ENCODE results near the gene TC2N.

DNA sequence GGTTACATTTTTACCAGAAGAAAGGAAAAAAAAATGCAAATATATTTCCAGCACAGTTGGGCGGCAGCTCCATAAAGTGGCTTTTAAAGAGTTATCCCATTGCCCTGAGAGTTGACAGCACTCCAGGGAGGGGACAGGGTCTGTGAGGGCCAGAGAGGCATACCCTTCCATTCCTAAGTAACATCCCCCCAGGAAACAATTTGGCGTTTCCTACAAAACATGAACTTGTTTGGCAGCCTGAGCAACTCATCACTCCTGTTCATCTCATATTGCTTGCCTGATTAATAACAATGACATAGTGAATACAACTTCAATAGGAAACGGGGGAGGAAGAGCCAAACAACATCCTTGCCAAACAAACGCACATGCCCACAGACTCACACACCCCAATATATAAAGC is 23.3 kb downstream of the TC2N start:
- TF ChIP-seq, protein P1, sequence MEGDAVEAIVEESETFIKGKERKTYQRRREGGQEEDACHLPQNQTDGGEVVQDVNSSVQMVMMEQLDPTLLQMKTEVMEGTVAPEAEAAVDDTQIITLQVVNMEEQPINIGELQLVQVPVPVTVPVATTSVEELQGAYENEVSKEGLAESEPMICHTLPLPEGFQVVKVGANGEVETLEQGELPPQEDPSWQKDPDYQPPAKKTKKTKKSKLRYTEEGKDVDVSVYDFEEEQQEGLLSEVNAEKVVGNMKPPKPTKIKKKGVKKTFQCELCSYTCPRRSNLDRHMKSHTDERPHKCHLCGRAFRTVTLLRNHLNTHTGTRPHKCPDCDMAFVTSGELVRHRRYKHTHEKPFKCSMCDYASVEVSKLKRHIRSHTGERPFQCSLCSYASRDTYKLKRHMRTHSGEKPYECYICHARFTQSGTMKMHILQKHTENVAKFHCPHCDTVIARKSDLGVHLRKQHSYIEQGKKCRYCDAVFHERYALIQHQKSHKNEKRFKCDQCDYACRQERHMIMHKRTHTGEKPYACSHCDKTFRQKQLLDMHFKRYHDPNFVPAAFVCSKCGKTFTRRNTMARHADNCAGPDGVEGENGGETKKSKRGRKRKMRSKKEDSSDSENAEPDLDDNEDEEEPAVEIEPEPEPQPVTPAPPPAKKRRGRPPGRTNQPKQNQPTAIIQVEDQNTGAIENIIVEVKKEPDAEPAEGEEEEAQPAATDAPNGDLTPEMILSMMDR (conservative IDR thresholded peaks at IDR 0.05; ENCODE audit: low read depth in 2 of 2) = no peak
- TF ChIP-seq CREB1 (CRISPR knock-in tag; IDR thresholded peaks at IDR 0.05; ENCODE audit: low read depth) (no peak), JUNB (IDR thresholded peaks at IDR 0.05; ENCODE audit: unreplicated experiment) (no peak), EZH2phosphoT487 (IDR thresholded peaks at IDR 0.05; ENCODE audit: unreplicated experiment) (no peak), REST (IDR thresholded peaks at IDR 0.05; ENCODE audit: unreplicated experiment) (no peak), EZH2 (IDR thresholded peaks at IDR 0.05; ENCODE audit: low read depth, unreplicated experiment) (no peak)

Data from GM23338 (cell line).